ENCODE results near the gene TEX50. TPM values are rescaled to one million over a fixed set of nuclear protein-coding genes. Genes with fewer than 3 reads are reported as not detected.
"Not testable (repeated sequence)": the region's sequence is repeated elsewhere in the genome, so short reads cannot be mapped to it uniquely, and the experiment has no call there.

The TEX50 gene
- total RNA-seq, 2 donors from 2014 or later: not detected

DNA sequence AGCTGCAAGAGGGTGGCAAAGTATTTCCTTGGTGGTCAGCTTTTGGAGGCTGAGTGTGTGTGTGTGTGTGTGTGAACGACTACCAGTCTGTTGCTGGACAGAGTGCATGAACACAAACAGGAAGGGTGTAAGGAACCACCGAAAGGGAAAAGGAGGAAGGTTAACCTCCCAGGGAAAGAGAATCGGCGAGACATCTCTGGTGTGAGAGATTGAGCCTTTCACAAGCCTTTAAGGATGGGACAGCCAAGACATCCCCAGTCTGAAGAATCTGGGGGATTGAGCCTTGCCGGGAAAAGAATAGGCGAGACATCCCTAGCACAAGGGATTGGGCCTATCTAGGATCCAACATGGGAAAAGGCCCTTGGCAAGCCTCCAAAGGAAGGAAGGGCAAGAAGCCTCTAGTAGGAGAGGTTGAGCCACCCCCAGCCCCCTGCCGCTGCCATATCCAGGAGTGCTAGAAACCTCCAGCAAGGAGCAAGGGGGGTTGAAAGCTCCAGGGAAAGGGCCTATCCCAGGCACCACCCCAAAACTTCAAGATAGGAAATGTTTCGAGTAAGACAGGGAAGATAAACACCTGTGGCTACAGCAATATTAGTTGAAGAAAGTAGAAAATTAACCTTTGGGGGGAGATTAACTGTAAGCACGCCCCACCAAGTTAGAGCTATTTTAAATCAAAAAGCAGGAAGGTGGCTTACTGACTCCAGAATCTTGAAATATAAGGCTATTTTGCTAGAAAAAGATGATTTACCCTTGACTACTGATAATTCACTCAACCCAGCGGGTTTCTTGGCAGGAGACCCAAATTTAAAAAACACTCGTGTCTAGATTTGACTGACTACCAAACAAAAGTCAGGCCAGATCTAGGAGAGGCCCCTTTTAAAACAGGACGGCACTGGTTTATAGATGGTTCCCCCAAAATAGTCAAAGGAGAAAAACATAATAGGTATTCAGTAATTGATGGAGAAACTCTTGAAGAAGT, 3.2 kb downstream of the TEX50 start:
- no peak overlapping the region for H3K9ac ChIP-seq (ENCODE audit: low read depth in 2 of 2, low read length in 2 of 2)
- no peaks in the 10 kb centered on the region for H3K4me1 ChIP-seq
- no peak for DNase-seq
- no peaks in the 10 kb centered on the region for H3K36me3 ChIP-seq
- no peaks in the 10 kb centered on the region for H3K9me3 ChIP-seq
- no peak overlapping the region for H3K4me3 ChIP-seq
- TF ChIP-seq, protein P1, sequence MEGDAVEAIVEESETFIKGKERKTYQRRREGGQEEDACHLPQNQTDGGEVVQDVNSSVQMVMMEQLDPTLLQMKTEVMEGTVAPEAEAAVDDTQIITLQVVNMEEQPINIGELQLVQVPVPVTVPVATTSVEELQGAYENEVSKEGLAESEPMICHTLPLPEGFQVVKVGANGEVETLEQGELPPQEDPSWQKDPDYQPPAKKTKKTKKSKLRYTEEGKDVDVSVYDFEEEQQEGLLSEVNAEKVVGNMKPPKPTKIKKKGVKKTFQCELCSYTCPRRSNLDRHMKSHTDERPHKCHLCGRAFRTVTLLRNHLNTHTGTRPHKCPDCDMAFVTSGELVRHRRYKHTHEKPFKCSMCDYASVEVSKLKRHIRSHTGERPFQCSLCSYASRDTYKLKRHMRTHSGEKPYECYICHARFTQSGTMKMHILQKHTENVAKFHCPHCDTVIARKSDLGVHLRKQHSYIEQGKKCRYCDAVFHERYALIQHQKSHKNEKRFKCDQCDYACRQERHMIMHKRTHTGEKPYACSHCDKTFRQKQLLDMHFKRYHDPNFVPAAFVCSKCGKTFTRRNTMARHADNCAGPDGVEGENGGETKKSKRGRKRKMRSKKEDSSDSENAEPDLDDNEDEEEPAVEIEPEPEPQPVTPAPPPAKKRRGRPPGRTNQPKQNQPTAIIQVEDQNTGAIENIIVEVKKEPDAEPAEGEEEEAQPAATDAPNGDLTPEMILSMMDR (IDR thresholded peaks at IDR 0.05): no peak
- H3K27me3 ChIP-seq: no peaks in the 10 kb centered on the region
- no peak overlapping the region for H3K27ac ChIP-seq
- intact Hi-C loops (cut with DNase I): no loop called here

DNA sequence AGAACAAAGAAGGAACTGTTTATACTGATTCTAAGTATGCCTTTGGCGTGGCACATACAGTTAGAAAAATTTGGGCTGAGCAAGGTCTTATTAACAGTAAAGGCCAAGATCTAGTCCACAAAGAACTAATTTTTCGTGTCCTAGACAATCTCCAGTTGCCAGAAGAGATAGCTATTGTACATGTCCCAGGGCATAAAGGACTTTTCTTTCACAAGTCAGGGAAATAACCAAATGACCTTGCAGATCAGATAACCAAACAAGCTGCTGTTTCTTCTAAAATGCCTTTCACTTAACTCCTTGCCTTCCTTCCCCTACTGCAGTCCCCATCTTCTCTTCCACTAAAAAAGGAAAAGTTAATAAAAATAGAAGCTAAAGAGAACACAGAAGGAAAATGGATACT, 4.0 kb downstream of the TEX50 start:
- no peaks in the 10 kb centered on the region for H3K9me3 ChIP-seq
- H3K27me3 ChIP-seq: no peaks in the 10 kb centered on the region
- TF ChIP-seq, protein P1 (IDR thresholded peaks at IDR 0.05): no peak
- H3K4me1 ChIP-seq: no peaks in the 10 kb centered on the region
- H3K36me3 ChIP-seq: no peaks in the 10 kb centered on the region
- DNase-seq: no peak
- H3K27ac ChIP-seq: no peak overlapping the region
- H3K4me3 ChIP-seq: no peak overlapping the region
- intact Hi-C loops (cut with DNase I): no loop called here
- H3K9ac ChIP-seq (ENCODE audit: low read depth in 2 of 2, low read length in 2 of 2): no peak overlapping the region

DNA sequence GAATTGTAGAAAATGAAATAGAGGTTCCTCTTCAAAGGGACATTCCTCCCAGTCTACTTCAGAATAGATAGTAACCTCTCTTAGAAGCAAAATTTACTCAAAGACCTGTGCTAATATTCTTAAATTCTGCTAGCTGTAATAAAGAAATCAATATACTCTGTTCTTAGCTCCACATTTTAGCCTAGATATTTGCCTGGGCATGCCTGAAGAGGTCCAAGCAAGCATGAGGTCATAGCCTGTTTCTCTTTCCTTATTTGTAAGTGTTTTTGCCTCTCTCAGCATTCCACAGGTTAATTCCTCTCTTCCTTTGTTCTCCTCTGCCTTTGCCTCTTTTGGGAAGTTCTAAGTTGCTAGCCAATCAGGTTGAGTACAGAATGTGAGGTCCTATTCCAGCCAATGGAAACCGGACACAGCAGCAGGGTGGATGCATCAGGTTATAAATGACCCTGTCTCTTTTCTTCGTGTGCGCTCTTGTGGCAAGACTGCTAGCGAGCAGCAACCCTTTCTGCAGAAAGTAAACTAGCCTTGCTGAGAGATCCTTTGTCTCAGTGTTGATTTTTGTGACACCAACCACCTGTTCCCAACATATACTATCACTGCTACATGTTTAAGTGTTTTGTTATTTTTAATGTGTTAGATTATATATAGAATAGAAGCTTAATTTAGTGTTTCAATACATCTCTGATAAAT, 7.5 kb downstream of the TEX50 start:
- H3K4me1 ChIP-seq; H3K4me3 ChIP-seq; DNase-seq; H3K36me3 ChIP-seq; intact Hi-C loops (cut with DNase I); H3K9me3 ChIP-seq; H3K27me3 ChIP-seq; H3K9ac ChIP-seq (ENCODE audit: low read depth in 2 of 2, low read length in 2 of 2); H3K27ac ChIP-seq: not testable (repeated sequence)

DNA sequence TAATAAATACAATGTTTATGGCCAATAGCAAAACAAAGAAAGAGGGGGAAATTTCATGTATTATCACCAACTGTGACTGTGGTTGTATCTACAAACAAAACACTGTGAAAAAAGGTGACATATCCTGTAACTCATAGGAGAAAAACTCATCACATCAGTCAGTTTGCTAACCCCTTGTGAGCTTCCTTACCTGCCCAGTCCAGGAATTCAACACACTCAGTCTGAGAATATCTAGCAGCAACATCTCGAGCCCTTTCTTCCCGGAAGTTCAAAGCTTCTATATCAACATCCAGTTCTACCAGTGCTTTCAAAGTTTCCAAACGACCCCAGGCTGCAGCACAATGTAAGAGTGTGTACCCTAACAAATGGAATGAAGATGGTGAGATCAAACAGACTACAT, 11.5 kb downstream of the TEX50 start:
- intact Hi-C loops (cut with DNase I): no loop called here

DNA sequence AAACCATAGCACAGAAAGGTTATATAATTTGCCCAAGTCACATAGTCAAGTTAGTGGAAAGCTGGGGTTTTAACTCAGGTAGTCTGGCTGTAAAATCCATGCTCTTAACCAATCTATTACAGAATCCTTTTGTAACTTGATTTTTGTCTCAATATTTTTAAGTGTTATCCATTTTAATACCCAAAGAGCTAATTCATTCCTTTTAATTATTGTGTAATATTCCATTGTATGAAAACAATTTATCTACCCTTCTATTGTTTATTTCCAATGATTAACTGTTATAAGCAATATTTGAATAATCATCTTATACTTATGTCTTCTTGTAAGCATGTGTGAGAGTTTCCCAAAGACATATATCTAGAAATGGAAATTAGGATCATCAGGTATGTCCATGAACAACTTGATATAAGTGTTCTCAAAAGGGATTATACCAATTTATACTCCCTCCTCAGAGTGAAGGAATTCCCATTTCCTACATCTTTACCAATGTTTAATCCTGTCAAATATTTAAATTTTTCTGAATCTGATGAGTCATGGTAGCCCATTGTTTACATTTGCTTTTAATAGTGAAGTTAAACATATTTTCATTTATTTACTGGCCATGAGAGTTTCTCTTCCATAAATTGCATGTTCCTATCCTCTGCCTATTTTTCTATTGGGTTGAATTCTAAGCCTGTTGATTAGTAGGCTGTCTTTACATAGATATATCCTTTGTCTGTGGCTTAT, 13.9 kb downstream of the TEX50 start:
- no peak overlapping the region for H3K9ac ChIP-seq (ENCODE audit: low read depth in 2 of 2, low read length in 2 of 2)
- no peak overlapping the region for H3K27ac ChIP-seq
- H3K27me3 ChIP-seq: no peaks in the 10 kb centered on the region
- intact Hi-C loops (cut with DNase I): no loop called here
- no peaks in the 10 kb centered on the region for H3K9me3 ChIP-seq
- TF ChIP-seq, protein P1 (IDR thresholded peaks at IDR 0.05): no peak
- no peaks in the 10 kb centered on the region for H3K4me1 ChIP-seq
- H3K4me3 ChIP-seq: no peak overlapping the region
- DNase-seq: no peak
- H3K36me3 ChIP-seq: no peaks in the 10 kb centered on the region

More for the DNA sequence above, 11.5 kb downstream of the TEX50 start:
- Histone ChIP-seq H3K27me3 (no peaks in the 10 kb centered on the region), H3K9me3 (no peaks in the 10 kb centered on the region), H3K36me3 (no peaks in the 10 kb centered on the region), H3K4me3 (no peak overlapping the region), H3K27ac (no peak overlapping the region), H3K9ac (ENCODE audit: low read depth in 2 of 2, low read length in 2 of 2) (no peak overlapping the region), H3K4me1 (no peaks in the 10 kb centered on the region)
- no peak for DNase-seq
- TF ChIP-seq, protein P1 (IDR thresholded peaks at IDR 0.05): no peak
